Panc1 (cell line): ENCODE data around the gene CPLX3.

Experiments used
- POLR2AphosphoS5 ChIP-seq: IDR thresholded peaks from 2 replicates; pipeline ENCODE4 v1.6.1; 2012; ENCODE audit warnings: mild to moderate bottlenecking, low read depth, low read length, moderate library complexity
- TF ChIP-seq, protein P1 (sequence below): fragments of 450-650 bp; IDR thresholded peaks from 2 replicates; pipeline ENCODE4 v1.5.1; 2017; ENCODE audit warnings: mild to moderate bottlenecking

DNA sequence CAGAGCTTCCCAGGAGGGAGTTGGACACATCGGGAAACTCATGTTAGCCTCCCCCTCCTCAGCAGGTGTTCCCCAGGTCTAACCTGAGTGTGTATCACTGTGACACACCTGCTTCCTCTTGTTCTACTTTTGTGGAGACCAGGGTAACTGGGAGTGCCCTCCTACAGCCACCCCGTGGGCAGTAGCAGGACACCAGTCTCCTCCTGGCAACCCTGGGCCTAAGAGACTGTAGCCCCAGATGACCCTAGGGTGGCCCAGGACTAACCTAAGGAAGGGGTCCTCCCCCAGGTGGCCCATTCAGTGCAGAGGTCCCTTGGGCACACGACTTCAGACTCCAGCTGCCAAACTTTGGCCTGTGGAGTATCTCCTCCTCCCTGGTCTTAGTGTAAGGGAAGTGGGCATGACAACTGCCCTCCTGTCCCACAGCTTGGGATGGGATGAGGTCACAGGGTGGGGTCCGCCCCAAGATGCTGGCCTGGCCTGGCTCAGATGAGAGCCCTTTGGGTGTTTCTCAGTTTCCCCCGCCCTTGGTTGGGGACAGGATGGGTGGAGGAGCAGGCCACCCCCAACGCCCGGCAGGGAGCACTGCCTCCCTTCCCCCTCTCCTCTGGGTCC lies 39.8 kb upstream of the CPLX3 start:
- no peak for TF ChIP-seq POLR2AphosphoS5
- TF ChIP-seq, protein P1, sequence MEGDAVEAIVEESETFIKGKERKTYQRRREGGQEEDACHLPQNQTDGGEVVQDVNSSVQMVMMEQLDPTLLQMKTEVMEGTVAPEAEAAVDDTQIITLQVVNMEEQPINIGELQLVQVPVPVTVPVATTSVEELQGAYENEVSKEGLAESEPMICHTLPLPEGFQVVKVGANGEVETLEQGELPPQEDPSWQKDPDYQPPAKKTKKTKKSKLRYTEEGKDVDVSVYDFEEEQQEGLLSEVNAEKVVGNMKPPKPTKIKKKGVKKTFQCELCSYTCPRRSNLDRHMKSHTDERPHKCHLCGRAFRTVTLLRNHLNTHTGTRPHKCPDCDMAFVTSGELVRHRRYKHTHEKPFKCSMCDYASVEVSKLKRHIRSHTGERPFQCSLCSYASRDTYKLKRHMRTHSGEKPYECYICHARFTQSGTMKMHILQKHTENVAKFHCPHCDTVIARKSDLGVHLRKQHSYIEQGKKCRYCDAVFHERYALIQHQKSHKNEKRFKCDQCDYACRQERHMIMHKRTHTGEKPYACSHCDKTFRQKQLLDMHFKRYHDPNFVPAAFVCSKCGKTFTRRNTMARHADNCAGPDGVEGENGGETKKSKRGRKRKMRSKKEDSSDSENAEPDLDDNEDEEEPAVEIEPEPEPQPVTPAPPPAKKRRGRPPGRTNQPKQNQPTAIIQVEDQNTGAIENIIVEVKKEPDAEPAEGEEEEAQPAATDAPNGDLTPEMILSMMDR, result no peak
